ENCODE data around the gene ACSM6. TPM values are rescaled to one million over a fixed set of nuclear protein-coding genes. Genes with fewer than 3 reads are reported as not detected.

The ACSM6 gene
- total and polyA plus RNA-seq, 2 donors (not counting 1 experiment from before 2014, with no cell fraction given): not detected

- Histone ChIP-seq H3K4me1 (ENCODE audit: control insufficient read depth, extremely low read depth, insufficient read depth, low read length) (peaks cover 38% of the 10 kb centered on the region), H3K4me2 (ENCODE audit: extremely low read depth, insufficient read depth, low read length) (no peak overlapping the region), H3K9ac (ENCODE audit: insufficient read depth, low read length) (no peak overlapping the region), H3K4me3 (replicated peaks in 1 of 4; ENCODE audit: control extremely low read depth in 1 of 4, insufficient read depth in 1 of 4, low read depth in 3 of 4, low read length in 4 of 4) (no peak overlapping the region), H2AFZ (ENCODE audit: low read length) (no peak overlapping the region), H3K27me3 (ENCODE audit: control insufficient read depth, insufficient read depth, low read length) (no peaks in the 10 kb centered on the region), H3K36me3 (ENCODE audit: control insufficient read depth, insufficient read depth, low read length) (no peaks in the 10 kb centered on the region), H3K79me2 (ENCODE audit: control insufficient read depth, insufficient read depth, low read length) (peaks cover 71% of the 10 kb centered on the region), H3K9me3 (ENCODE audit: control insufficient read depth, insufficient read depth, low read depth, low read length) (no peaks in the 10 kb centered on the region), H4K20me1 (ENCODE audit: control insufficient read depth, extremely low read depth, insufficient read depth, low read length) (no peaks in the 10 kb centered on the region), H3K27ac (ENCODE audit: insufficient read depth, low read length) (peak overlapping the region; percentile 71)
- no peak for TF ChIP-seq EZH2 (IDR thresholded peaks at IDR 0.05; ENCODE audit: low read length, missing control alignments)
- TF ChIP-seq CTCF (conservative IDR thresholded peaks at IDR 0.05 in 1 of 2, IDR thresholded peaks at IDR 0.05 in 1 of 2; ENCODE audit: low read depth in 1 of 2, low read length in 2 of 2): no peak
- DNase-seq (ENCODE audit: low read depth in 2 of 2): no peak
Observed at GRCh38 chr10:95277614-95278013, 83.6 kb downstream of the ACSM6 start.

Other genes with a start within 250 kb of the ACSM6 start
- 0.17 TPM in 1 of 2 replicates, not detected in the other for gene CYP2C8, start 124.7 kb upstream of the ACSM6 start, total RNA-seq
- not detected in 2 replicates for gene CYP2C8, start 124.7 kb upstream of the ACSM6 start, polyA plus RNA-seq
- gene PDLIM1, start 96.8 kb downstream of the ACSM6 start, total RNA-seq: 12.1 and 24.3 TPM in 2 replicates
- 199 and 390 TPM in 2 replicates for gene PDLIM1, start 96.8 kb downstream of the ACSM6 start, polyA plus RNA-seq